HepG2 (cell line): ENCODE data around the gene LIME1. TPM values are rescaled to one million over a fixed set of nuclear protein-coding genes. Genes with fewer than 3 reads are reported as not detected.
A peak's percentile ranks its signal among the peaks of the same experiment; 100 is the strongest.

Source experiments
- ATF7-NPFF ChIP-seq: sonication (generic); formaldehyde crosslinking; IDR thresholded peaks from 2 replicates; pipeline ENCODE4 v1.8.1; 2023; ENCODE audit warnings: mild to moderate bottlenecking, low read depth, missing genetic modification reagents, moderate library complexity
- GABPA ChIP-seq, 2 experiments: IDR thresholded peaks; 2 replicates each; pipeline ENCODE4 v1.6.1; 2011 to 2016; ENCODE audit warnings: low read depth in 2 of 2, low read length in 1 of 2, missing biosample characterization in 1 of 2, missing genetic modification characterization in 1 of 2
- KDM5B ChIP-seq: sonication (generic); formaldehyde crosslinking; IDR thresholded peaks from 2 replicates; pipeline ENCODE4 v1.4.0; 2020; ENCODE audit warnings: missing genetic modification reagents, mild to moderate bottlenecking, borderline replicate concordance
- NCOA2 ChIP-seq: sonication (generic); formaldehyde crosslinking; IDR thresholded peaks from 2 replicates; pipeline ENCODE4 v1.8.0; 2022; ENCODE audit warnings: inconsistent platforms
- NCOR1 ChIP-seq: fragments of 200-600 bp; sonication (generic); IDR thresholded peaks from 2 replicates; pipeline ENCODE4 v1.7.0; 2017; ENCODE audit warnings: antibody characterized with exemption, low read length, borderline replicate concordance
- NFKB2 ChIP-seq: sonication (generic); formaldehyde crosslinking; IDR thresholded peaks from 2 replicates; pipeline ENCODE4 v1.4.0; 2020; ENCODE audit warnings: missing genetic modification reagents, borderline replicate concordance
- PITX1 ChIP-seq: sonication (generic); formaldehyde crosslinking; IDR thresholded peaks from 2 replicates; pipeline ENCODE4 v1.5.1; 2020; ENCODE audit warnings: mild to moderate bottlenecking, missing genetic modification reagents
- RORA ChIP-seq: sonication (generic); formaldehyde crosslinking; IDR thresholded peaks from 2 replicates; pipeline ENCODE4 v1.5.0; 2020; ENCODE audit warnings: mild to moderate bottlenecking, missing genetic modification reagents, moderate library complexity
- TRIM22 ChIP-seq: fragments of 450-650 bp; IDR thresholded peaks from 2 replicates; pipeline ENCODE4 v1.6.1; 2017
- ZNF17 ChIP-seq: sonication (generic); formaldehyde crosslinking; IDR thresholded peaks from 2 replicates; pipeline ENCODE4 v1.5.0; 2020; ENCODE audit warnings: mild to moderate bottlenecking, missing genetic modification reagents
- ZNF264 ChIP-seq: sonication (generic); formaldehyde crosslinking; IDR thresholded peaks from 2 replicates; pipeline ENCODE4 v1.4.0; 2020; ENCODE audit warnings: missing genetic modification reagents
- ZNF333 ChIP-seq: sonication (generic); formaldehyde crosslinking; IDR thresholded peaks from 2 replicates; pipeline ENCODE4 v1.4.0; 2020; ENCODE audit warnings: mild to moderate bottlenecking, missing genetic modification reagents, borderline replicate concordance
- ZNF547 ChIP-seq: sonication (generic); formaldehyde crosslinking; IDR thresholded peaks from 2 replicates; pipeline ENCODE4 v1.5.1; 2020; ENCODE audit warnings: mild to moderate bottlenecking, missing genetic modification reagents
- ZNF784 ChIP-seq: sonication (generic); formaldehyde crosslinking; IDR thresholded peaks from 2 replicates; pipeline ENCODE4 v1.5.1; 2020; ENCODE audit warnings: missing genetic modification reagents, mild to moderate bottlenecking, borderline replicate concordance
- polyA plus RNA-seq, 8 experiments: library from polyadenylated mRNA; depleted of rRNA in 3 of 8; stranded (reverse) in 7 of 8; unstranded in 1 of 8; fragments of >200 nt; fragmentation: Illumina TruSeq in 4 of 8; extraction: Trizol in 4 of 8; gene quantifications; 2 replicates each; pipeline versions ENCODE4 v1.2.1 to v1.2.3, GENCODE V29; 2011 to 2016; ENCODE audit warnings: low read depth in 4 of 8, missing spikeins in 1 of 8, mixed read lengths in 1 of 8; ENCODE audit not compliant: insufficient read depth in 1 of 8
- total RNA-seq, 5 experiments: library from RNA; depleted of rRNA; stranded (reverse); fragments of >200 nt; fragmentation: Illumina TruSeq; extraction: Trizol; gene quantifications; 2 replicates each; pipeline ENCODE4 v1.2.3, GENCODE V29; 2016; ENCODE audit warnings: low read depth in 1 of 5
- TF ChIP-seq, protein P1 (sequence below): sonication (generic); formaldehyde crosslinking; IDR thresholded peaks from 2 replicates; pipeline ENCODE4 v1.8.0; 2022; ENCODE audit warnings: missing genetic modification reagents, mild to moderate bottlenecking, borderline replicate concordance
- TF ChIP-seq, protein P2 (sequence below): sonication (generic); formaldehyde crosslinking; IDR thresholded peaks from 2 replicates; pipeline ENCODE4 v1.4.0; 2020; ENCODE audit warnings: mild to moderate bottlenecking, missing genetic modification reagents

Gene LIME1
- total and polyA plus RNA-seq, 2 of the 13 experiments (the other 11 are each of a cell fraction or from before 2014, with no cell fraction given), result 13.0 to 61.5 TPM

DNA sequence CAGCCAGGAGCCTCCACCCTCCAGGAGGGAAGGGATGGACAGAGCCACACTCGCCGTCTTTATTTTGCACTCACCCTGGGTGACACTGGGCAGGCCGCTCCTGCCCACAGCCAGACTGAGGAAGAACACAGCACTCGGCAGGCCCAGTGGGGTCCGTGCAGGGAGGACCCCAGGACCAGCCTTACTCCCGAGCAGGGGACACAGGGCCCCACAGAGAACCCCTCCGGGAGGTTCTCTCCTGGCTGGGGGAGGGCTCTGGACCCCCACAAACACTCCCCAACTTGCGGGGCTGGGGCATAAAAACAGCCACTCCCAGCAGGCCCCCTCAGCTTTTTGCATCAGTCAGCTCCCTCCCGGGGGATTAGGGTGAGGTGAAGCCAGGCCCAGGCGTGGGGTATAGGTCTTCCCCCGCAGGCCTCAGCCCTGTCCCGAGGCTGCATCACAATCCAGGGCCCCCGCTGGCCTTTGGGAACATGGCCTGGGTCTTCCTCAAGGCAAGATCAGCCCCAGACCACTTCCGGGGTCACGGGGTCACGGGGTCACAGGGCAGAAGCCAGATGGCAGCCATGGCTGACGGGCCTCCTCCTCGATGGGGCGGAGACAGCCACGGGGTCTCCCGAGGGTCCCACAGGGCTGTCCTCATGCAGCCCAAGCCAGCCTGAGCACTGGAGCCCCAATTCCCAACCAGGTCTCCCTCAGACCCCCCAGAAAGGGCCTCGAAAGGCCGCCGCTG lies 36.8 kb upstream of the LIME1 start (continued):
- TF ChIP-seq, protein P1, sequence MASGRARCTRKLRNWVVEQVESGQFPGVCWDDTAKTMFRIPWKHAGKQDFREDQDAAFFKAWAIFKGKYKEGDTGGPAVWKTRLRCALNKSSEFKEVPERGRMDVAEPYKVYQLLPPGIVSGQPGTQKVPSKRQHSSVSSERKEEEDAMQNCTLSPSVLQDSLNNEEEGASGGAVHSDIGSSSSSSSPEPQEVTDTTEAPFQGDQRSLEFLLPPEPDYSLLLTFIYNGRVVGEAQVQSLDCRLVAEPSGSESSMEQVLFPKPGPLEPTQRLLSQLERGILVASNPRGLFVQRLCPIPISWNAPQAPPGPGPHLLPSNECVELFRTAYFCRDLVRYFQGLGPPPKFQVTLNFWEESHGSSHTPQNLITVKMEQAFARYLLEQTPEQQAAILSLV (CRISPR knock-in tag), result no peak
- TF ChIP-seq TRIM22 (no peak), PITX1 (CRISPR knock-in tag) (no peak), NFKB2 (CRISPR knock-in tag) (peak; percentile 12; the same call in 1 of the 2 replicates), NCOA2 (no peak), ZNF17 (CRISPR knock-in tag) (0 out of 2 replicates have a peak, but pooled peaks have one; percentile 46), ZNF333 (CRISPR knock-in tag) (0 out of 2 replicates have a peak, but pooled peaks have one; percentile 53), RORA (CRISPR knock-in tag) (no peak), ZNF264 (CRISPR knock-in tag) (no peak), ATF7-NPFF (no peak), NCOR1 (no peak), GABPA (IDR thresholded peaks at IDR 0.05; ENCODE audit: low read depth, low read length) (no peak), GABPA (CRISPR knock-in tag; IDR thresholded peaks at IDR 0.05; ENCODE audit: low read depth) (no peak), ZNF547 (CRISPR knock-in tag) (0 out of 2 replicates have a peak, but pooled peaks have one; percentile 48), KDM5B (CRISPR knock-in tag) (0 out of 2 replicates have a peak, but pooled peaks have one; percentile 30), ZNF784 (CRISPR knock-in tag) (0 out of 2 replicates have a peak, but pooled peaks have one; percentile 18)
- TF ChIP-seq, protein P2, sequence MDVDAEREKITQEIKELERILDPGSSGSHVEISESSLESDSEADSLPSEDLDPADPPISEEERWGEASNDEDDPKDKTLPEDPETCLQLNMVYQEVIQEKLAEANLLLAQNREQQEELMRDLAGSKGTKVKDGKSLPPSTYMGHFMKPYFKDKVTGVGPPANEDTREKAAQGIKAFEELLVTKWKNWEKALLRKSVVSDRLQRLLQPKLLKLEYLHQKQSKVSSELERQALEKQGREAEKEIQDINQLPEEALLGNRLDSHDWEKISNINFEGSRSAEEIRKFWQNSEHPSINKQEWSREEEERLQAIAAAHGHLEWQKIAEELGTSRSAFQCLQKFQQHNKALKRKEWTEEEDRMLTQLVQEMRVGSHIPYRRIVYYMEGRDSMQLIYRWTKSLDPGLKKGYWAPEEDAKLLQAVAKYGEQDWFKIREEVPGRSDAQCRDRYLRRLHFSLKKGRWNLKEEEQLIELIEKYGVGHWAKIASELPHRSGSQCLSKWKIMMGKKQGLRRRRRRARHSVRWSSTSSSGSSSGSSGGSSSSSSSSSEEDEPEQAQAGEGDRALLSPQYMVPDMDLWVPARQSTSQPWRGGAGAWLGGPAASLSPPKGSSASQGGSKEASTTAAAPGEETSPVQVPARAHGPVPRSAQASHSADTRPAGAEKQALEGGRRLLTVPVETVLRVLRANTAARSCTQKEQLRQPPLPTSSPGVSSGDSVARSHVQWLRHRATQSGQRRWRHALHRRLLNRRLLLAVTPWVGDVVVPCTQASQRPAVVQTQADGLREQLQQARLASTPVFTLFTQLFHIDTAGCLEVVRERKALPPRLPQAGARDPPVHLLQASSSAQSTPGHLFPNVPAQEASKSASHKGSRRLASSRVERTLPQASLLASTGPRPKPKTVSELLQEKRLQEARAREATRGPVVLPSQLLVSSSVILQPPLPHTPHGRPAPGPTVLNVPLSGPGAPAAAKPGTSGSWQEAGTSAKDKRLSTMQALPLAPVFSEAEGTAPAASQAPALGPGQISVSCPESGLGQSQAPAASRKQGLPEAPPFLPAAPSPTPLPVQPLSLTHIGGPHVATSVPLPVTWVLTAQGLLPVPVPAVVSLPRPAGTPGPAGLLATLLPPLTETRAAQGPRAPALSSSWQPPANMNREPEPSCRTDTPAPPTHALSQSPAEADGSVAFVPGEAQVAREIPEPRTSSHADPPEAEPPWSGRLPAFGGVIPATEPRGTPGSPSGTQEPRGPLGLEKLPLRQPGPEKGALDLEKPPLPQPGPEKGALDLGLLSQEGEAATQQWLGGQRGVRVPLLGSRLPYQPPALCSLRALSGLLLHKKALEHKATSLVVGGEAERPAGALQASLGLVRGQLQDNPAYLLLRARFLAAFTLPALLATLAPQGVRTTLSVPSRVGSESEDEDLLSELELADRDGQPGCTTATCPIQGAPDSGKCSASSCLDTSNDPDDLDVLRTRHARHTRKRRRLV (CRISPR knock-in tag), result no peak
